K562 (cell line): ENCODE results near the gene CGREF1. TPM values are rescaled to one million over a fixed set of nuclear protein-coding genes. Genes with fewer than 3 reads are reported as not detected.

Experiments used
- CXXC5 ChIP-seq: fragments of 250-450 bp; sonication (Bioruptor Pico); IDR thresholded peaks from 2 replicates; pipeline ENCODE4 v1.8.0; 2022; ENCODE audit warnings: inconsistent platforms, mild to moderate bottlenecking, moderate library complexity
- ILF3 ChIP-seq: fragments of 450-650 bp; IDR thresholded peaks from 2 replicates; pipeline ENCODE4 v1.6.1; 2018; ENCODE audit warnings: antibody characterized with exemption, mild to moderate bottlenecking, moderate library complexity, borderline replicate concordance
- MXI1 ChIP-seq: IDR thresholded peaks from 2 replicates; pipeline ENCODE4 v1.6.1; 2011; ENCODE audit warnings: low read depth, mild to moderate bottlenecking, improper control_type of control experiment, low read length
- PTBP1 ChIP-seq: fragments of 200-400 bp; formaldehyde crosslinking; IDR thresholded peaks from 2 replicates; pipeline ENCODE4 v1.6.1; 2017; ENCODE audit warnings: low read depth, low read length
- ZC3H11A ChIP-seq: IDR thresholded peaks from 2 replicates; pipeline ENCODE4 v1.6.1; 2012; ENCODE audit warnings: low read depth, low read length, improper control_type of control experiment
- ZNF3 ChIP-seq: fragments of 250-450 bp; sonication (Bioruptor Pico); IDR thresholded peaks from 2 replicates; pipeline ENCODE4 v1.5.0; 2021; ENCODE audit warnings: mild to moderate bottlenecking, moderate library complexity
- polyA plus RNA-seq, 8 experiments: library from polyadenylated mRNA; depleted of rRNA in 4 of 8; stranded (reverse) in 5 of 8; unstranded in 3 of 8; fragments of >200 nt; fragmentation: Nextera tagmentation in 2 of 8; fragmentation: Illumina TruSeq in 1 of 8; extraction: Ambion mirVana in 2 of 8; extraction: Trizol in 1 of 8; gene quantifications; 2 replicates each; pipeline versions ENCODE4 v1.2.1 to v1.2.3, GENCODE V29; 2011 to 2014; ENCODE audit warnings: inconsistent platforms in 1 of 8, missing spikeins in 1 of 8
- total RNA-seq, 7 experiments: library from RNA; depleted of rRNA in 6 of 7; stranded (reverse); fragments of >200 nt in 6 of 7; fragmentation: Illumina TruSeq in 2 of 7; extraction: Trizol in 2 of 7; gene quantifications; 2 replicates each; pipeline versions ENCODE4 v1.2.1 to v1.2.3, GENCODE V29; 2011 to 2021; ENCODE audit warnings: low replicate concordance in 1 of 7
- TF ChIP-seq, protein P1 (sequence below): fragments of 250-450 bp; sonication (Bioruptor Pico); IDR thresholded peaks from 2 replicates; pipeline ENCODE4 v1.9.0; 2021; ENCODE audit warnings: mild to moderate bottlenecking, inconsistent platforms
- TF ChIP-seq, protein P2 (sequence below), 2 experiments: fragments of 450-650 bp; formaldehyde crosslinking in 1 of 2; IDR thresholded peaks; 2 replicates each; pipeline versions ENCODE4 v1.4.0 to v1.6.1; 2014 to 2020; ENCODE audit warnings: mild to moderate bottlenecking in 2 of 2, borderline replicate concordance in 1 of 2, low read depth in 1 of 2
- TF ChIP-seq, protein P3 (sequence below): fragments of 450-650 bp; formaldehyde crosslinking; IDR thresholded peaks from 2 replicates; pipeline ENCODE4 v1.4.0; 2020; ENCODE audit warnings: mild to moderate bottlenecking, moderate library complexity
- TF ChIP-seq, protein P4 (sequence below): fragments of 450-650 bp; IDR thresholded peaks from 2 replicates; pipeline ENCODE4 v1.6.1; 2016; ENCODE audit warnings: borderline replicate concordance
- TF ChIP-seq, protein P5 (sequence below): fragments of 450-650 bp; formaldehyde crosslinking; IDR thresholded peaks from 2 replicates; pipeline ENCODE4 v1.4.0; 2022; ENCODE audit warnings: mild to moderate bottlenecking, moderate library complexity

Gene CGREF1
- total and polyA plus RNA-seq, 9 of the 15 experiments (the other 6 are each of a cell fraction or from before 2014, with no cell fraction given): 0.07 to 0.50 (median 0.37) TPM

DNA sequence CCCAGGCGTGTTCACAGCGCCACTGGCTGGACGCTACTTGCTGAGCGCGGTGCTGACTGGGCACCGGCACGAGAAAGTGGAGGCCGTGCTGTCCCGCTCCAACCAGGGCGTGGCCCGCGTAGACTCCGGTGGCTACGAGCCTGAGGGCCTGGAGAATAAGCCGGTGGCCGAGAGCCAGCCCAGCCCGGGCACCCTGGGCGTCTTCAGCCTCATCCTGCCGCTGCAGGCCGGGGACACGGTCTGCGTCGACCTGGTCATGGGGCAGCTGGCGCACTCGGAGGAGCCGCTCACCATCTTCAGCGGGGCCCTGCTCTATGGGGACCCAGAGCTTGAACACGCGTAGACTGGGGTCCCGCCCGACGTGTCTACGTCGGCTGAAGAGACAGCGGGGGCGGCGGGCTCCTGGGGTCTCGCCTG lies 33.2 kb downstream of the CGREF1 start (continued):
- TF ChIP-seq, protein P1, sequence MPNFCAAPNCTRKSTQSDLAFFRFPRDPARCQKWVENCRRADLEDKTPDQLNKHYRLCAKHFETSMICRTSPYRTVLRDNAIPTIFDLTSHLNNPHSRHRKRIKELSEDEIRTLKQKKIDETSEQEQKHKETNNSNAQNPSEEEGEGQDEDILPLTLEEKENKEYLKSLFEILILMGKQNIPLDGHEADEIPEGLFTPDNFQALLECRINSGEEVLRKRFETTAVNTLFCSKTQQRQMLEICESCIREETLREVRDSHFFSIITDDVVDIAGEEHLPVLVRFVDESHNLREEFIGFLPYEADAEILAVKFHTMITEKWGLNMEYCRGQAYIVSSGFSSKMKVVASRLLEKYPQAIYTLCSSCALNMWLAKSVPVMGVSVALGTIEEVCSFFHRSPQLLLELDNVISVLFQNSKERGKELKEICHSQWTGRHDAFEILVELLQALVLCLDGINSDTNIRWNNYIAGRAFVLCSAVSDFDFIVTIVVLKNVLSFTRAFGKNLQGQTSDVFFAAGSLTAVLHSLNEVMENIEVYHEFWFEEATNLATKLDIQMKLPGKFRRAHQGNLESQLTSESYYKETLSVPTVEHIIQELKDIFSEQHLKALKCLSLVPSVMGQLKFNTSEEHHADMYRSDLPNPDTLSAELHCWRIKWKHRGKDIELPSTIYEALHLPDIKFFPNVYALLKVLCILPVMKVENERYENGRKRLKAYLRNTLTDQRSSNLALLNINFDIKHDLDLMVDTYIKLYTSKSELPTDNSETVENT (CRISPR knock-in tag): no peak
- TF ChIP-seq ILF3: no peak
- TF ChIP-seq, protein P2, sequence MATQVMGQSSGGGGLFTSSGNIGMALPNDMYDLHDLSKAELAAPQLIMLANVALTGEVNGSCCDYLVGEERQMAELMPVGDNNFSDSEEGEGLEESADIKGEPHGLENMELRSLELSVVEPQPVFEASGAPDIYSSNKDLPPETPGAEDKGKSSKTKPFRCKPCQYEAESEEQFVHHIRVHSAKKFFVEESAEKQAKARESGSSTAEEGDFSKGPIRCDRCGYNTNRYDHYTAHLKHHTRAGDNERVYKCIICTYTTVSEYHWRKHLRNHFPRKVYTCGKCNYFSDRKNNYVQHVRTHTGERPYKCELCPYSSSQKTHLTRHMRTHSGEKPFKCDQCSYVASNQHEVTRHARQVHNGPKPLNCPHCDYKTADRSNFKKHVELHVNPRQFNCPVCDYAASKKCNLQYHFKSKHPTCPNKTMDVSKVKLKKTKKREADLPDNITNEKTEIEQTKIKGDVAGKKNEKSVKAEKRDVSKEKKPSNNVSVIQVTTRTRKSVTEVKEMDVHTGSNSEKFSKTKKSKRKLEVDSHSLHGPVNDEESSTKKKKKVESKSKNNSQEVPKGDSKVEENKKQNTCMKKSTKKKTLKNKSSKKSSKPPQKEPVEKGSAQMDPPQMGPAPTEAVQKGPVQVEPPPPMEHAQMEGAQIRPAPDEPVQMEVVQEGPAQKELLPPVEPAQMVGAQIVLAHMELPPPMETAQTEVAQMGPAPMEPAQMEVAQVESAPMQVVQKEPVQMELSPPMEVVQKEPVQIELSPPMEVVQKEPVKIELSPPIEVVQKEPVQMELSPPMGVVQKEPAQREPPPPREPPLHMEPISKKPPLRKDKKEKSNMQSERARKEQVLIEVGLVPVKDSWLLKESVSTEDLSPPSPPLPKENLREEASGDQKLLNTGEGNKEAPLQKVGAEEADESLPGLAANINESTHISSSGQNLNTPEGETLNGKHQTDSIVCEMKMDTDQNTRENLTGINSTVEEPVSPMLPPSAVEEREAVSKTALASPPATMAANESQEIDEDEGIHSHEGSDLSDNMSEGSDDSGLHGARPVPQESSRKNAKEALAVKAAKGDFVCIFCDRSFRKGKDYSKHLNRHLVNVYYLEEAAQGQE (IDR thresholded peaks at IDR 0.05; ENCODE audit: borderline replicate concordance): peak; percentile 75
- TF ChIP-seq, protein P2 (CRISPR knock-in tag; IDR thresholded peaks at IDR 0.05; ENCODE audit: low read depth): no peak
- no peak for TF ChIP-seq ZC3H11A
- TF ChIP-seq, protein P3, sequence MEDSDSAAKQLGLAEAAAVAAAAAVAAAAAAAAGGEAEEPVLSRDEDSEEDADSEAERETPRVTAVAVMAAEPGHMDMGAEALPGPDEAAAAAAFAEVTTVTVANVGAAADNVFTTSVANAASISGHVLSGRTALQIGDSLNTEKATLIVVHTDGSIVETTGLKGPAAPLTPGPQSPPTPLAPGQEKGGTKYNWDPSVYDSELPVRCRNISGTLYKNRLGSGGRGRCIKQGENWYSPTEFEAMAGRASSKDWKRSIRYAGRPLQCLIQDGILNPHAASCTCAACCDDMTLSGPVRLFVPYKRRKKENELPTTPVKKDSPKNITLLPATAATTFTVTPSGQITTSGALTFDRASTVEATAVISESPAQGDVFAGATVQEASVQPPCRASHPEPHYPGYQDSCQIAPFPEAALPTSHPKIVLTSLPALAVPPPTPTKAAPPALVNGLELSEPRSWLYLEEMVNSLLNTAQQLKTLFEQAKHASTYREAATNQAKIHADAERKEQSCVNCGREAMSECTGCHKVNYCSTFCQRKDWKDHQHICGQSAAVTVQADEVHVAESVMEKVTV (CRISPR knock-in tag): peak; percentile 58; the same call in 1 of the 2 replicates
- no peak for TF ChIP-seq MXI1
- TF ChIP-seq PTBP1: no peak
- TF ChIP-seq CXXC5 (CRISPR knock-in tag): no peak
- TF ChIP-seq, protein P4, sequence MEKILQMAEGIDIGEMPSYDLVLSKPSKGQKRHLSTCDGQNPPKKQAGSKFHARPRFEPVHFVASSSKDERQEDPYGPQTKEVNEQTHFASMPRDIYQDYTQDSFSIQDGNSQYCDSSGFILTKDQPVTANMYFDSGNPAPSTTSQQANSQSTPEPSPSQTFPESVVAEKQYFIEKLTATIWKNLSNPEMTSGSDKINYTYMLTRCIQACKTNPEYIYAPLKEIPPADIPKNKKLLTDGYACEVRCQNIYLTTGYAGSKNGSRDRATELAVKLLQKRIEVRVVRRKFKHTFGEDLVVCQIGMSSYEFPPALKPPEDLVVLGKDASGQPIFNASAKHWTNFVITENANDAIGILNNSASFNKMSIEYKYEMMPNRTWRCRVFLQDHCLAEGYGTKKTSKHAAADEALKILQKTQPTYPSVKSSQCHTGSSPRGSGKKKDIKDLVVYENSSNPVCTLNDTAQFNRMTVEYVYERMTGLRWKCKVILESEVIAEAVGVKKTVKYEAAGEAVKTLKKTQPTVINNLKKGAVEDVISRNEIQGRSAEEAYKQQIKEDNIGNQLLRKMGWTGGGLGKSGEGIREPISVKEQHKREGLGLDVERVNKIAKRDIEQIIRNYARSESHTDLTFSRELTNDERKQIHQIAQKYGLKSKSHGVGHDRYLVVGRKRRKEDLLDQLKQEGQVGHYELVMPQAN: no peak
- TF ChIP-seq ZNF3 (CRISPR knock-in tag): no peak
- TF ChIP-seq, protein P5, sequence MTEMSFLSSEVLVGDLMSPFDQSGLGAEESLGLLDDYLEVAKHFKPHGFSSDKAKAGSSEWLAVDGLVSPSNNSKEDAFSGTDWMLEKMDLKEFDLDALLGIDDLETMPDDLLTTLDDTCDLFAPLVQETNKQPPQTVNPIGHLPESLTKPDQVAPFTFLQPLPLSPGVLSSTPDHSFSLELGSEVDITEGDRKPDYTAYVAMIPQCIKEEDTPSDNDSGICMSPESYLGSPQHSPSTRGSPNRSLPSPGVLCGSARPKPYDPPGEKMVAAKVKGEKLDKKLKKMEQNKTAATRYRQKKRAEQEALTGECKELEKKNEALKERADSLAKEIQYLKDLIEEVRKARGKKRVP (CRISPR knock-in tag): no peak
